ENCODE data around the gene PFKFB2.

PFKFB2 gene

DNA sequence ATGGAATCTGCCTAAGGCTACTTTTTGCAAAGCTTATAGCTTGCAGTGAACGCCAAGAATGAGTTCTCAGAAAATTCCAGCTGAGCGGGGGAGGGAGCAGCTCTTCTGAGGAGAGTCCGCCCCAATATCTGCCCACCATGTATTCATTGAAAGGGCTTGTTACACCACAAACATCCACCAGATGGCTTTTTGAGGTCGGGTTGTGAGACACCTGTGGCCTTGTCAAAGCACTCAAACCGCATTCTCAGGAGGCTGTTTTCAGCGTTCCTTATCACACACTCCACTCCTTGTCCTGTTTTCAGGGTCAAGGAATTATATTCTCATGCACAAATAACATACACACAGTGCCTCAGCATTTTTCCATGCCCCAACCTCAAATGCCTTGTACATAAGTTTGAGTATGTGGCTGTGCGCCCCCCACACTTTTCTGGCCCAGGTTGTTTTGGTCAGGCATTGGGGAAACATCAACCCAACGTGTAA lies 31.7 kb downstream of the PFKFB2 start:
- TF ChIP-seq POLR2A (IDR thresholded peaks at IDR 0.05; ENCODE audit: low read depth, low read length) (no peak), TAF1 (IDR thresholded peaks at IDR 0.05; ENCODE audit: borderline replicate concordance, low read depth, low read length) (no peak), POLR2AphosphoS5 (IDR thresholded peaks at IDR 0.05; ENCODE audit: low read depth, low read length) (no peak)
- DNase-seq (ENCODE audit: insufficient read length) (no peak), FAIRE-seq (peak; percentile 94)

DNA sequence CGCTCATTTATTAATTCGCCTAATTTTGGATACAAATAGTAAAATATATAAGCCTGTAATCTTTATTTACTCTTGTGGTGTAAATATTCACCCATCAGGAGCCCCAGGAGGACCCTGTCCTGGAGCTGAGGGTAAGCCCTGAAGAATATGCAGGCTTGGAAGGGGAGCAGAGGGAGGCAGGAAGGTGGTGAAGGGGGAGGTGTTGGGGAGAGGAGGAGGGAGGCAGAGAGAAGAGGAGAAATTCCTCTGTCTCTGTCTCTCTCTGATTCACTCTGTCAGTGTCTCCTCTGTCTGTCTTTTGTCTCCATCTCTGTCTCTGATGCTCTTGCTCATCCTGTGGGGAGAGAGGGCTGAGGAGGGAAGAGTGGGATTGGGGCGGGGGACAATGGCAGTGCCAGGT lies 32.8 kb downstream of the PFKFB2 start:
- DNase-seq (ENCODE audit: insufficient read length) (no peak), FAIRE-seq (no peak)
- TF ChIP-seq POLR2A (IDR thresholded peaks at IDR 0.05; ENCODE audit: low read depth, low read length) (no peak), POLR2AphosphoS5 (IDR thresholded peaks at IDR 0.05; ENCODE audit: low read depth, low read length) (no peak), TAF1 (IDR thresholded peaks at IDR 0.05; ENCODE audit: borderline replicate concordance, low read depth, low read length) (no peak)

DNA sequence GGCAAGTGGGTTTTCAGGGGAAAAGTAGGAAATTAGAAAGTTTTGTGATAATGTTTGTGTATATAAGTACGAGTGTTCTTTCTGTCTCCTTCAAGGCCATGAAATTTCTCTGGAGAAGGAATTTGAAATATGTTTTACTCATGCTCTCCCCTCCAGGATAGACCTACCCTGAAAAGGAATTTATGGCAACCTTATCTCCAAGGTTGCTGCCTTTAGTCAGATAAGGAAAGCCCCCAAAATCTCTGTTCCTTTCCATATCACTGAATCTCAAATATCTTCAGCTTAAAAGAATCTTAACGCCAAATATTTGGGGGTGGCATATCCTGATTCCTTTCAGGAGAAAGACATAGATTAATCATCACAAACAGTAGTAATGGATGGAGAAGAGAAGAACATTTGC lies 35.1 kb downstream of the PFKFB2 start:
- DNase-seq (ENCODE audit: insufficient read length) = no peak
- TF ChIP-seq TAF1 (IDR thresholded peaks at IDR 0.05; ENCODE audit: borderline replicate concordance, low read depth, low read length) (no peak), POLR2AphosphoS5 (IDR thresholded peaks at IDR 0.05; ENCODE audit: low read depth, low read length) (no peak), POLR2A (IDR thresholded peaks at IDR 0.05; ENCODE audit: low read depth, low read length) (no peak)
- FAIRE-seq = no peak

DNA sequence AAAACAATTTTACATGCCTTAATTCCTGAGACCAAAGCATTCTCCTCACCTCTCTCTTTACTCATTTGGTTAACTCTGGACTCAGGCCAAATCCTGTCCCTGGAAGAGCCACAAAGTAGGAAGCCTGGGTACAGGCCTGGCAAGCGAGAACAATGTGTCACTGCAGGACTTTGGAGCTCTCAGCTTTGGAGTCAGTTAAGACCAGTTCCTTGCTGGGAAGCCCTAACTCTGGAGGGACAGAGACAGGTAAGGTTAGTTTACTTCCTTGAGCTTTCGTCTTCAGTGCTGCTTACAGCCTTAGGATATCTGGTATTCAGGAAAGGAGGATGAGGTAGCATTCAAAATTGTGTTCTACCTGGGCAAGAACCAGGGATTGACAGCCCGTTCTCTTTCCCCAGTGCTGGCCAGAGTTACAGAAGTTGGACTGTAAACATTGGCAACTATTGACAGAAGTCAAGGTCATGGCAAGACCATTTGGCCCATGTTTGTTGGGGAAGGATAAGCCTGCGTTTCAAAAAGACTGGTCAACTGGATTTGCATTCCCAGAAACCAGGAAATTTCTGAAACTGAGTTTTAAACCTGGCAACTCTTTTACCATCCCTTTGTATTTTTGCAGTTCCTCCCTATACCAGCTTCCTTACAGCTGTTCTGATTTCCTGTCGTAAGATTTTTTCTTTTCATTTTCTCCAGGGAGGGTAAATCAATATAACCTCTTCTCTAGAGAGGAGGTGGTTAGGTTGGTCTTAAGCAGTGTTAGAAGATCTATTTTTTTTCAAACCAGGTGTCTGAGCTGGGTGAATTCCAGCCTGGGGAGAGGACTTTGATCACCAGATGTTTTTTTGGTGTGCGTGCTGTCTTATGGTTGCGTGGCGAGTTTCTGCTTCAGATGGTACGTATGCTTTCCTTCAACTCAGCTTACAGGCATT lies 35.9 kb downstream of the PFKFB2 start, which contains the start of gene C4BPB:
C4BPB (plus strand) TSS at position 160 of the 926 bp plus-strand sequence; CDS start at position 832, 672 bp downstream.
- TF ChIP-seq POLR2A (IDR thresholded peaks at IDR 0.05; ENCODE audit: low read depth, low read length) (no peak), POLR2AphosphoS5 (IDR thresholded peaks at IDR 0.05; ENCODE audit: low read depth, low read length) (no peak), TAF1 (IDR thresholded peaks at IDR 0.05; ENCODE audit: borderline replicate concordance, low read depth, low read length) (no peak)
- DNase-seq (ENCODE audit: insufficient read length) (no peak), FAIRE-seq (peak; percentile 21)

DNA sequence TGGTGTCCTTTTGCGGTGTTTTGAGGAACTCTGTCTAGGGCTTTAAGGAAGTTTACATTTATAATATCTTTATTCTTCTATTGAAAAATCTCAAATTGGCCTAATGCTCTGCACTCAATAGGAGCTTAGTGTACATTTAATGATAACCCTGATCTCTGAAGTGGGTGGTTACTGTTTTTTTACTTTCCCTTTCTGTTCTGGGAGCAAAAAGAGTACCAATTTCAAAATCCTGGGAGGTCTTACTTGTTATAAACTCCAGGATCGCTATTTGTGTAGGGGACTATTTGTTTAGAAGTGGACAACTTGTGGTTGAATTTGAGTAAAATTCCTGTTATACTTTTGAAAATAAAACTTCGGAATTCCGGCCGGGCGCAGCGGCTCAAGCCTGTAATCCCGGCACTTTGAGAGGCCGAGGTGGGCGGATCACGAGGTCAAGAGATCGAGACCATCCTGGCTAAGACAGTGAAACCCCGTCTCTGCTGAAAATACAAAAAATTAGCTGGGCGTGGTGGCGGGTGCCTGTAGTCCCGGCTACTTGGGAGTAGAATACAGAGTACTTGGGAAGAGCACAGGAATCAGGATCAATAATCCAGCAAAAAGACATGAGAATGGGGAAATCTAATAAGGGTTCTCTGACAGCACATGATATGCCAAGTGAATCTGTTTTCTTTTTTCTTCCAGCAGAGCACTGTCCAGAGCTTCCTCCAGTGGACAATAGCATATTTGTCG lies 36.7 kb downstream of the PFKFB2 start:
- TF ChIP-seq TAF1 (IDR thresholded peaks at IDR 0.05; ENCODE audit: borderline replicate concordance, low read depth, low read length) (no peak), POLR2A (IDR thresholded peaks at IDR 0.05; ENCODE audit: low read depth, low read length) (no peak), POLR2AphosphoS5 (IDR thresholded peaks at IDR 0.05; ENCODE audit: low read depth, low read length) (no peak)
- DNase-seq (ENCODE audit: insufficient read length) = no peak
- FAIRE-seq = no peak

DNA sequence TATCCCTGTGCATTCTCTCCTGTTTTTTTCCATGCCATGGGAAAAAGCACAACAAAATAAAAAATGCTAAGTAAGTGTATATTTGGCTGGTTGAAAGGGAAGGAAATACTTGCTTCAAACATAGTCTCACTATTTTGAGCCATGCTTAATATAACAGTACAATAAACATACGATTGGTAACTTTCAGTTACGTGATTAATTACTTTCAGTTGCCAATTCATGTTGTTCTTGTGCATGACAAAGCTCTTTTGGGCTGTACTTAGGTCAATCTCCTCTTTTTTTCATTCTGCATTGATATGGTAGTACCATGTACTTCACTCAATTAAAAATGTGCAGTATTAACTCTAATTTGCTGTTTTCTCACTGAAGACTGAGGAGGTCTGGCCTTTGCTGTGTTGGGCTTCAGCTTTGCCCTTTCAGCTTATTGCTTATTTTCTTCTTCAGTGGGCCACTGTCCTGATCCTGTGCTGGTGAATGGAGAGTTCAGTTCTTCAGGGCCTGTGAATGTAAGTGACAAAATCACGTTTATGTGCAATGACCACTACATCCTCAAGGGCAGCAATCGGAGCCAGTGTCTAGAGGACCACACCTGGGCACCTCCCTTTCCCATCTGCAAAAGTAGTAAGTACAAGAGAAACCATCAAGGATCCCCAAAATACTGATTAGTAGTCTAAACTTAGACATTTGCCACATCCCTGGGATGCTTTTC lies 38.3 kb downstream of the PFKFB2 start:
- FAIRE-seq (no peak), DNase-seq (ENCODE audit: insufficient read length) (no peak)
- TF ChIP-seq POLR2A (IDR thresholded peaks at IDR 0.05; ENCODE audit: low read depth, low read length) (no peak), TAF1 (IDR thresholded peaks at IDR 0.05; ENCODE audit: borderline replicate concordance, low read depth, low read length) (no peak), POLR2AphosphoS5 (IDR thresholded peaks at IDR 0.05; ENCODE audit: low read depth, low read length) (no peak)

DNA sequence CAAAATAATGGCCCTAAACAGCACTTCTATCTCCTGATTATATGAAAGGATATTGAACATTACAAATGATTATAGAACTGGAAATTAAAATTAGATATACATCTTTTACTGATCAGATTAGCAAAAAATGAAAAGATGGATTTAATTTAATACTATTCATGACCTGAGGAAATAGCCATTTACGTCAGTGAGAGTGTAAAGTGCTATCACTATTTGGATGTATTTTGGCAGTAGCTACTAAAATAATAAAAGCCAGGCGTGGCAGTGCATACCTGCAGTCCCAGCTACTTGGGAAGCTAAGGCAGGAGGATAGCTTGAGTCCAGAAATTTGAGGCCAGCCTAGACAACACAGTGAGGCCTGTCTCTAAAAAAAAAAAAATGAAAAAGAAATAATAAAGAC lies 40.9 kb downstream of the PFKFB2 start:
- no peak for TF ChIP-seq TAF1 (IDR thresholded peaks at IDR 0.05; ENCODE audit: borderline replicate concordance, low read depth, low read length)
- no peak for TF ChIP-seq POLR2AphosphoS5 (IDR thresholded peaks at IDR 0.05; ENCODE audit: low read depth, low read length)
- no peak for FAIRE-seq
- no peak for DNase-seq (ENCODE audit: insufficient read length)

DNA sequence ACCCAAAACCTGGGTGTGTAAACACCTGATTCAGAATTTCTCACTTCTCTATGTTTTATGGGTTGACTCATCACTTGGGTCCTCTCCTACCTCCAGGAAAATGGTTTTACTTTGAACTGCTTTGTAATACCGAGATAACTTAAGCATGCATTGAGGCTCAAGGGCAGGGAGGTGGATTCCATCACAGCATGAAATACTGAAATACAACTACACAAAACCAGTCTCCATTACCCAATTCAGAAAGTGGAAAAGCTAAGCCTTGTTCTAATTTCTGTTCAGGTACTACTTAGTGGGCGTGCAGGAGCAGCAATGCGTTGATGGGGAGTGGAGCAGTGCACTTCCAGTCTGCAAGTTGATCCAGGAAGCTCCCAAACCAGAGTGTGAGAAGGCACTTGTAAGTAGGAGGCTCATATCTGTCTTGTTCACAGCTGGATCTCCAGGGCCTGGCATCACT lies 44.8 kb downstream of the PFKFB2 start:
- FAIRE-seq (peak; percentile 92), DNase-seq (ENCODE audit: insufficient read length) (peak; percentile 18)
- no peak for TF ChIP-seq POLR2AphosphoS5 (IDR thresholded peaks at IDR 0.05; ENCODE audit: low read depth, low read length)
- TF ChIP-seq TAF1 (IDR thresholded peaks at IDR 0.05; ENCODE audit: borderline replicate concordance, low read depth, low read length) = no peak
- no peak for TF ChIP-seq POLR2A (IDR thresholded peaks at IDR 0.05; ENCODE audit: low read depth, low read length)

DNA sequence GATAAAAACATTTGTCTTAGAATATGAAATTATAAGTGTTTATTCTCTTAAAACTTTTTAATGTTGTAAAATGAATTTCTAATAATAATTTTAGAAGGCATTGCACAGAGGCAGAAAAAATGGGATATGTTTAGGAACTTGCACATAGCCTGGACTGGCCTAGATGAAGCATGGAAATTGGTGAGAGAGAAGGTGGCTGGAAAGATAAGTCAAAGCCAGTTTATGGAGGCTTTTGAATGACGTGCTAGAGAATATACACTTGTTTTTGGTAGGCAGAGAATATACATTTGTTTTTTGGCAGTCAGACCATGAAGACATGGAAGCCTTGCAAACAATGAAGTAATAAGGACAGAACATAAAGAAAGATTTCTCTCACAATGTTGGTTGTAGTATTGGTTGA lies 48.6 kb downstream of the PFKFB2 start:
- no peak for FAIRE-seq
- no peak for TF ChIP-seq POLR2AphosphoS5 (IDR thresholded peaks at IDR 0.05; ENCODE audit: low read depth, low read length)
- no peak for TF ChIP-seq TAF1 (IDR thresholded peaks at IDR 0.05; ENCODE audit: borderline replicate concordance, low read depth, low read length)
- no peak for TF ChIP-seq POLR2A (IDR thresholded peaks at IDR 0.05; ENCODE audit: low read depth, low read length)
- DNase-seq (ENCODE audit: insufficient read length) = no peak

DNA sequence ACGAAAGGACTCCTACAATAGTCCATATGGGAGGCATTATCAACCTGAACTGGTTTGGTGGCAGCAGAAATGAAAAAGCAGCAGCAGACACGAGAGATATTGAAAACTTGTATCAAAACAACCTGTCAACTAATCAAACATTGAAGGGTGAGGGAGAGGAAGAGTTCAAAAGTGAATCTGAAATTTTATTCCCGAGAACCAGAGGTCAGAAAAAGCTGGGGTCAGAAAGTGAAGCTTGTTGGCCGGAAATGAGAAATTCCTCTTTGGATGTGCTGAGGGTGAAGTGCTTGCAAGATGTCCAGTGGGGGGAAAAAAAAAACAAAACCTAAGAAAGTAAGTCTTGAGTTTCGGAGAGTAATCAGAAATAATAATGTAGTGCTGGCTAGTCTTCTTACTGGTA lies 49.1 kb downstream of the PFKFB2 start:
- DNase-seq (ENCODE audit: insufficient read length) (no peak), FAIRE-seq (no peak)
- TF ChIP-seq POLR2AphosphoS5 (IDR thresholded peaks at IDR 0.05; ENCODE audit: low read depth, low read length) (no peak), POLR2A (IDR thresholded peaks at IDR 0.05; ENCODE audit: low read depth, low read length) (no peak), TAF1 (IDR thresholded peaks at IDR 0.05; ENCODE audit: borderline replicate concordance, low read depth, low read length) (no peak)

DNA sequence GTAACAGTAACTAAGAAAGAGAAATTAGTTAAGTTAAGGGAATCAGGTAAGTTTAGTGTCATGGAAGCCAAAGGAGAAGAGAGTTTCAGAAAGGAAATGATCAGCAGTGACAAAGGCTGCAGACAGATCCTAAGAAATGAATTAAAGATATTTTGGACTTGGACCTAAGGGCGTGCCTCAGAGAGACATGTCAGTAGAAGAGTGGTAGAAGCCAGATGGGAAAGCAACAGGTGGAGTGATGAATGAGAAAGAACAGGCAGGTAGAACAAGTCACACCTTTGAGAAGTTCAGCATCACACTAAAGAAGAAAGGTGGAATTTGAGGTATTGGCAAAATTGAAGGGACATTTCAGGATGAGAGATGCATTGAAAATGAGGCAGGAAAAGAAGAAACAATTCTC lies 49.6 kb downstream of the PFKFB2 start:
- DNase-seq (ENCODE audit: insufficient read length) (no peak), FAIRE-seq (no peak)
- TF ChIP-seq POLR2A (IDR thresholded peaks at IDR 0.05; ENCODE audit: low read depth, low read length) (no peak), TAF1 (IDR thresholded peaks at IDR 0.05; ENCODE audit: borderline replicate concordance, low read depth, low read length) (no peak), POLR2AphosphoS5 (IDR thresholded peaks at IDR 0.05; ENCODE audit: low read depth, low read length) (no peak)
